A673 (cell line): ENCODE data around the gene CKAP2. TPM values are rescaled to one million over a fixed set of nuclear protein-coding genes. Genes with fewer than 3 reads are reported as not detected.
"Not testable (repeated sequence)": the region's sequence is repeated elsewhere in the genome, so short reads cannot be mapped to it uniquely, and the experiment has no call there.

Experiments
- BruUV-seq: library from RNA; stranded (reverse); fragments of 400-500 nt; replicated peaks from 2 replicates; lab custom pipeline; 2021; lab: Mats Ljungman, UMichigan
- CTCF ChIA-PET: fragments of 300-600 bp; sonication (Branson Sonifier 250); formaldehyde crosslinking; loops from one replicate; lab custom pipeline; 2022; ENCODE audit warnings: antibody characterized with exemption; lab: Charles Lee
- POLR2A ChIA-PET: fragments of 300-600 bp; sonication (Branson Sonifier 250); formaldehyde crosslinking; loops from one replicate; lab custom pipeline; 2022; ENCODE audit warnings: antibody characterized with exemption; ENCODE audit not compliant: low non-redundant PET; lab: Charles Lee
- DNase-seq: peaks from one replicate; pipeline ENCODE4 v3.0.0-alpha.2; 2015; ENCODE audit warnings: low spot score
- H3K27ac ChIP-seq: fragments of 200-600 bp; sonication (generic); 2 replicates; pipeline ENCODE4 v1.5.1; 2016; ENCODE audit warnings: mixed run types, low read depth, mild to moderate bottlenecking, mixed read lengths, antibody characterized with exemption, low read length; ENCODE audit not compliant: poor library complexity, severe bottlenecking
- H3K27me3 ChIP-seq: fragments of 200-600 bp; sonication (generic); replicated peaks from 2 replicates; pipeline ENCODE4 v1.6.1; 2017; ENCODE audit warnings: mixed run types, low read depth, mild to moderate bottlenecking, mixed read lengths, antibody characterized with exemption, low read length; ENCODE audit not compliant: insufficient read depth, poor library complexity
- H3K36me3 ChIP-seq: fragments of 200-600 bp; sonication (generic); 2 replicates; pipeline ENCODE4 v1.6.1; 2016; ENCODE audit warnings: mixed run types, mild to moderate bottlenecking, mixed read lengths, antibody characterized with exemption, low read length; ENCODE audit not compliant: insufficient read depth, poor library complexity, severe bottlenecking
- H3K4me1 ChIP-seq: fragments of 200-600 bp; sonication (generic); 2 replicates; pipeline ENCODE4 v1.6.1; 2017; ENCODE audit warnings: mixed run types, mild to moderate bottlenecking, mixed read lengths, antibody characterized with exemption, low read length; ENCODE audit not compliant: insufficient read depth, poor library complexity, severe bottlenecking
- H3K4me3 ChIP-seq: fragments of 200-600 bp; sonication (generic); 2 replicates; pipeline ENCODE4 v1.5.1; 2016; ENCODE audit warnings: low read depth, mixed run types, mild to moderate bottlenecking, mixed read lengths, low read length; ENCODE audit not compliant: poor library complexity, severe bottlenecking
- H3K9me3 ChIP-seq: fragments of 200-600 bp; sonication (generic); 2 replicates; pipeline ENCODE4 v1.6.1; 2016; ENCODE audit warnings: mixed run types, low read depth, mild to moderate bottlenecking, mixed read lengths, antibody characterized with exemption, low read length; ENCODE audit not compliant: poor library complexity, severe bottlenecking
- intact Hi-C: fragments of 100-400 bp; cut with micrococcal nuclease; formaldehyde crosslinking; loops from one replicate; pipeline ENCODE4 v1.10.0; 2022; ENCODE audit not compliant: unreplicated experiment
- total RNA-seq: library from RNA; stranded (reverse); gene quantifications from 2 replicates; pipeline ENCODE4 v1.2.3, GENCODE V29; 2021

Gene CKAP2
- total RNA-seq, 1 experiment from 2014 or later = 105 TPM

- CTCF ChIA-PET, H3K27me3 ChIP-seq, intact Hi-C loops, H3K9me3 ChIP-seq, H3K4me3 ChIP-seq, H3K4me1 ChIP-seq, DNase-seq, BruUV-seq, H3K36me3 ChIP-seq, POLR2A ChIA-PET, H3K27ac ChIP-seq: not testable (repeated sequence)
Observed at GRCh38 chr13:52510221-52510797, 55.0 kb downstream of the CKAP2 start.

DNA sequence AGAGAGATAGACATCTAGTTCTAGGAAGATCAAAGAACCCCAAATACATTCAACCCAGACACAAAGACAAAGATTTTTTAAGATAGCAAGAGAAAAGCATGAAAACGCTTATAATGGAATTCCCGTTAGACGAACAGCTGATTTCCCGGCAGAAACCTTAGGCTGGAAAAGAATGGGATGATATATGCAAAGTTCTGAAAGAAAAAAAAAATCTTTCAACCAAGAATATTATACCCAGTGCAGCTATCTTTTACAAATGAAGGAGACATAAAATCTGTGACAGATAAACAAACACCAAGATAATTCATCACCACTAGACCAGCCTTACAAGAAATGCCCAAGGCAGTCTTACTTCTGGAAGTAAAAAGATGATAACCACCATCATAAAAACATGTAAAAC lies 56.3 kb downstream of the CKAP2 start:
- H3K9me3 ChIP-seq, CTCF ChIA-PET, H3K27ac ChIP-seq, intact Hi-C loops, POLR2A ChIA-PET, H3K4me3 ChIP-seq, H3K27me3 ChIP-seq, DNase-seq, BruUV-seq, H3K4me1 ChIP-seq, H3K36me3 ChIP-seq: not testable (repeated sequence)

- H3K4me1 ChIP-seq, DNase-seq, POLR2A ChIA-PET, H3K36me3 ChIP-seq, intact Hi-C loops, CTCF ChIA-PET, H3K9me3 ChIP-seq, BruUV-seq, H3K4me3 ChIP-seq, H3K27ac ChIP-seq, H3K27me3 ChIP-seq: not testable (repeated sequence)
Observed at GRCh38 chr13:52513957-52514596, 58.8 kb downstream of the CKAP2 start.

DNA sequence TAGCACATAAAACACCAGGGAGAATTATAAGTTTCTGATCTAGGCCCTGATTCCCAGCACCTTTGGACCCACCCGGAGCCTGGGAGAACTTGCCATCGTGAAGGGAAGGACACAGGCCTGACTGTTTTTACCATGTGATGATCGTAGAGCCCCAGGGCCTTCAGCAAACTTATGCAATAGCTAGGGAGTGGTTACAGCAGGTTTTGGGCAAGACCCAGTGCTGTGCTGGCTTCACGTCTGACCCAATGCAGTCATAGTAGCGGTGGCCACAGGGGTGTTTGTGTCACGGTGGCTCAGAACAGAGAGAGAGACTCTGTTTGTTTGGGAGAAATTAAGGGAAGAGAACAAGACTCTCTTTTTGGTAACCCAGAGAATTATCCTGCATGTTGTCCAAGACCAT lies 68.0 kb downstream of the CKAP2 start:
- H3K9me3 ChIP-seq, H3K4me3 ChIP-seq, BruUV-seq, CTCF ChIA-PET, DNase-seq, H3K27me3 ChIP-seq, H3K4me1 ChIP-seq, H3K27ac ChIP-seq, POLR2A ChIA-PET, H3K36me3 ChIP-seq, intact Hi-C loops: not testable (repeated sequence)

Other genes with a start within 250 kb of the CKAP2 start
- gene THSD1, start 49.3 kb upstream of the CKAP2 start, total RNA-seq = 0.13 and 0.39 TPM in 2 replicates
- gene VPS36, start 4.8 kb upstream of the CKAP2 start, total RNA-seq = 48.4 and 52.9 TPM in 2 replicates
- 10.1 and 10.7 TPM in 2 replicates for gene HNRNPA1L2, start 187.0 kb downstream of the CKAP2 start, total RNA-seq
- gene SUGT1, start 197.4 kb downstream of the CKAP2 start, total RNA-seq = 104 and 132 TPM in 2 replicates